GM23248 (cell line): Measurements from ENCODE around the gene RNASE11. TPM values are rescaled to one million over a fixed set of nuclear protein-coding genes. Genes with fewer than 3 reads are reported as not detected.

ENCODE experiments used
- DNase-seq: peaks from one replicate; pipeline ENCODE4 v3.0.0-alpha.2; 2015
- H2AFZ ChIP-seq: fragments of 200-600 bp; sonication (generic); 2 replicates; pipeline ENCODE4 v1.6.1; 2016; ENCODE audit warnings: antibody characterized with exemption
- H3F3A ChIP-seq: fragments of 200-600 bp; sonication (generic); 2 replicates; pipeline ENCODE4 v1.6.1; 2016; ENCODE audit warnings: mild to moderate bottlenecking, antibody characterized with exemption, mixed run types; ENCODE audit not compliant: insufficient read depth
- H3K27ac ChIP-seq: fragments of 200-600 bp; sonication (generic); 2 replicates; pipeline ENCODE4 v1.5.1; 2016; ENCODE audit warnings: mild to moderate bottlenecking
- H3K27me3 ChIP-seq: fragments of 200-600 bp; sonication (generic); replicated peaks from 2 replicates; pipeline ENCODE4 v1.6.1; 2016; ENCODE audit warnings: mild to moderate bottlenecking; ENCODE audit not compliant: insufficient read depth
- H3K36me3 ChIP-seq: fragments of 200-600 bp; sonication (generic); 2 replicates; pipeline ENCODE4 v1.6.1; 2016; ENCODE audit warnings: low read depth, mild to moderate bottlenecking
- H3K4me1 ChIP-seq: fragments of 200-600 bp; sonication (generic); 2 replicates; pipeline ENCODE4 v1.6.1; 2016; ENCODE audit warnings: mild to moderate bottlenecking; ENCODE audit not compliant: insufficient read depth
- H3K4me2 ChIP-seq: fragments of 200-600 bp; sonication (generic); one replicate; pipeline ENCODE4 v1.6.1; 2016; ENCODE audit warnings: mild to moderate bottlenecking; ENCODE audit not compliant: unreplicated experiment
- H3K4me3 ChIP-seq: fragments of 200-600 bp; sonication (generic); 2 replicates; pipeline ENCODE4 v1.5.1; 2016; ENCODE audit warnings: mild to moderate bottlenecking
- H3K79me2 ChIP-seq: fragments of 200-600 bp; sonication (generic); 2 replicates; pipeline ENCODE4 v1.6.1; 2016; ENCODE audit warnings: mild to moderate bottlenecking; ENCODE audit not compliant: insufficient read depth
- H3K9ac ChIP-seq: fragments of 200-600 bp; sonication (generic); 2 replicates; pipeline ENCODE4 v1.6.1; 2016; ENCODE audit warnings: mild to moderate bottlenecking
- H3K9me2 ChIP-seq: fragments of 200-600 bp; sonication (generic); 2 replicates; pipeline ENCODE4 v1.6.1; 2016; ENCODE audit warnings: mixed run types, mild to moderate bottlenecking, moderate library complexity; ENCODE audit not compliant: insufficient read depth
- H3K9me3 ChIP-seq: fragments of 200-600 bp; sonication (generic); one replicate; pipeline ENCODE4 v1.6.1; 2017; ENCODE audit warnings: low read depth
- H4K20me1 ChIP-seq: fragments of 200-600 bp; sonication (generic); 2 replicates; pipeline ENCODE4 v1.6.0; 2016; ENCODE audit not compliant: insufficient read depth
- EZH2 ChIP-seq: fragments of 200-600 bp; sonication (generic); IDR thresholded peaks from 2 replicates; pipeline ENCODE4 v1.6.1; 2018; ENCODE audit warnings: antibody characterized with exemption, mild to moderate bottlenecking; ENCODE audit not compliant: insufficient read depth, poor library complexity, severe bottlenecking
- EZH2phosphoT487 ChIP-seq: fragments of 200-600 bp; sonication (generic); IDR thresholded peaks from 2 replicates; pipeline ENCODE4 v1.6.1; 2018; ENCODE audit warnings: antibody characterized with exemption, moderate library complexity, mild to moderate bottlenecking, low read depth; ENCODE audit not compliant: insufficient read depth
- WGBS, 2 experiments: methylation state at CpG; one replicate each; pipeline ENCODE4 v1.1.6; 2015 to 2017; ENCODE audit warnings: low lambda C conversion rate in 2 of 2, low coverage in 1 of 2; ENCODE audit errors: missing lambda C conversion rate in 2 of 2; 5-methylcytosine and 5-hydroxymethylcytosine counted together
- in situ Hi-C: fragments of 300-500 bp; cut with MboI; formaldehyde crosslinking; loops from 2 replicates; pipeline ENCODE4 v1.15.0; 2020
- polyA plus RNA-seq: library from polyadenylated mRNA; unstranded; fragments of >200 nt; fragmentation: Nextera tagmentation; extraction: Ambion mirVana; gene quantifications from 2 replicates; pipeline ENCODE4 v1.2.1, GENCODE V29; 2016
- total RNA-seq: library from RNA; depleted of rRNA; stranded (reverse); fragments of >200 nt; shearing (Covaris generic); gene quantifications from 2 replicates; pipeline ENCODE4 v1.2.3, GENCODE V29; 2014

The RNASE11 gene
- total and polyA plus RNA-seq, 2 experiments from 2014 or later = not detected

DNA sequence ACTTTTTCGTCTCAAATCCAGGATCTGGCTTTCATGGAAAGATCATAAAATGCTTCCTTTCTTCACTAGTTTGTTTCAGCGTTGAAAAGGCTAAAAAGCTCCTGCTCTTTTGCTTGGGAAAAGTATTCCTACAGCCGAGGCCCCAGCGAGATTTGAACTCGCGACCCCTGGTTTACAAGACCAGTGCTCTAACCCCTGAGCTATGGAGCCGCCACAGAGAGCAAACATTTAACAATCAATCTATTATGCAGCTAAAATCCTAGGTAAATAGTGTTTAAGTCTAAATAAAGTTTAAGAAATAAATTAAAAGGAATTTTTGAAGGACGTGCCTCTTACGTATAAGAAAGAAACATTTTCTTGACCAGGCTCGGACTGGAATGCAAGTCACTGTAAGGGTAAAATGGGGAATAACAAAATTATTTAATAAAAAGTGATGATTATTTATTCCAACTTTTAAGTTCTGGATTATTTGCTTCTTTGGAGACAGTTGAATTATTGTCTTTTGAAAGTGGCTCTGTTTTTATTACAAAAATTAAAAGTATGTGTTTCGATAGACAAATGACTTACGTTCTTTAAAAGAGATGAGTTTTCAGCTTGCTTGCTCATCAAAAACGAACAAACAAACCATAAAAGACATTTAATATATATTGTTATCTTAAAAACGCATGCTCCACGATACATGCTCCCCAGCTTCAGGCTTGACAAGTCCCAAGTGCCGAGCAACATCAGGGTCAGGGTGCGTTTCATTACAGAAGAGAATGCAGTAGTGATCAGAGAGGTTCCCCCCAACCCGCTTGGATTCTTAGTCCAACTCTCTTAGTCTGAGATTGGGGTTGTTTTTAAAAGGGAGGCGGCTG, 43.5 kb upstream of the RNASE11 start:
- Histone ChIP-seq H3F3A (peaks cover 39% of the 10 kb centered on the region), H3K9ac (peak overlapping the region; percentile 35; the same call in 1 of the 2 replicates), H3K4me3 (peak overlapping the region; percentile 65), H3K27ac (no peak overlapping the region), H3K27me3 (peaks cover 7% of the 10 kb centered on the region; the same call in 1 of the 2 replicates), H2AFZ (peak overlapping the region; percentile 47; the same call in 1 of the 2 replicates), H4K20me1 (no peaks in the 10 kb centered on the region), H3K4me1 (peaks cover 9% of the 10 kb centered on the region), H3K4me2 (peak overlapping the region; percentile 85), H3K9me3 (no peaks in the 10 kb centered on the region), H3K79me2 (no peaks in the 10 kb centered on the region), H3K36me3 (no peaks in the 10 kb centered on the region), H3K9me2 (no peaks in the 10 kb centered on the region)
- peak; percentile 61 for DNase-seq
- 1% methylated on average over 19 of the region's 19 CpGs for WGBS, 2 experiments
- in situ Hi-C loops = no loop called here
- TF ChIP-seq EZH2phosphoT487 (no peak), EZH2 (no peak)

DNA sequence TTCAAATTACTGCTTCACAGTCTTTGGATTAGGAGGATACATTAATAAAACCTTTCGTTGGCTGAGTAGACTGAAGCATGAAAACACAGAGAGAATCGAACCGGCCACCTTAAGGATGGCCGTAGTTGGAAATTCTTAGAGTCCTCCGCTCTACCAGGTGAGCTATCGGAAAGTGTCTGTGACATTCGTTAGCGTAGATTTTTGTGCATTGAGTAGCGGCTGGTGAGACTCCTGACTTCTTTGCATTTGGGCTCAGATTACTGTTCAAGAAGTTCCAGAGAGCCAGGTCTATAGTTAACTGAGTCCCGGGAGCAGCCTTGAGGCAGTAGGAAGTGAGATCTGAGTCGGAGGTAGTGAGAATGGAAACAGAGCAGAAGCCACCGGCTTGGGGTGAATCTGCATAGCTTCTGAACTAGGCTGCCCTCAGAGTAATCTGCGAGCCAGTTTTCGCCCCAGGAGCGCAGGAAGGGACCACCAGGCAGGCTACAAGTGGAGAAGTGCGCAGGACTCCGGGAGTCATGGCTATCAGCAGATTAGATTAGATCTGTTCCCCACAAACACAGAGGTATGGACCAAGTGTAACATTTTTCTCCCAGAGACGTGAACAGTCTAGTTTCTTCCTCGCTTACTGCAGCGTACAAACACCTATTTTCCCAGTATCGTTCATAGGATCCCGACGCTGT, 42.7 kb upstream of the RNASE11 start:
- H3K9me3 ChIP-seq = no peaks in the 10 kb centered on the region
- H3K4me2 ChIP-seq = peak overlapping the region; percentile 85
- no peak overlapping the region for H3K27ac ChIP-seq
- H3K4me3 ChIP-seq = peak overlapping the region; percentile 65
- peak overlapping the region; percentile 35; the same call in 1 of the 2 replicates for H3K9ac ChIP-seq
- peaks cover 9% of the 10 kb centered on the region for H3K4me1 ChIP-seq
- H3K79me2 ChIP-seq = no peaks in the 10 kb centered on the region
- WGBS, 2 experiments = 4% methylated on average over 23 of the region's 23 CpGs
- TF ChIP-seq EZH2 (no peak), EZH2phosphoT487 (no peak)
- H4K20me1 ChIP-seq = no peaks in the 10 kb centered on the region
- H3F3A ChIP-seq = peaks cover 47% of the 10 kb centered on the region
- peak; percentile 42 for DNase-seq
- peak overlapping the region; percentile 47 for H2AFZ ChIP-seq
- H3K36me3 ChIP-seq = no peaks in the 10 kb centered on the region
- H3K9me2 ChIP-seq = no peaks in the 10 kb centered on the region
- H3K27me3 ChIP-seq = peaks cover 7% of the 10 kb centered on the region; the same call in 1 of the 2 replicates
- in situ Hi-C loops = no loop called here

DNA sequence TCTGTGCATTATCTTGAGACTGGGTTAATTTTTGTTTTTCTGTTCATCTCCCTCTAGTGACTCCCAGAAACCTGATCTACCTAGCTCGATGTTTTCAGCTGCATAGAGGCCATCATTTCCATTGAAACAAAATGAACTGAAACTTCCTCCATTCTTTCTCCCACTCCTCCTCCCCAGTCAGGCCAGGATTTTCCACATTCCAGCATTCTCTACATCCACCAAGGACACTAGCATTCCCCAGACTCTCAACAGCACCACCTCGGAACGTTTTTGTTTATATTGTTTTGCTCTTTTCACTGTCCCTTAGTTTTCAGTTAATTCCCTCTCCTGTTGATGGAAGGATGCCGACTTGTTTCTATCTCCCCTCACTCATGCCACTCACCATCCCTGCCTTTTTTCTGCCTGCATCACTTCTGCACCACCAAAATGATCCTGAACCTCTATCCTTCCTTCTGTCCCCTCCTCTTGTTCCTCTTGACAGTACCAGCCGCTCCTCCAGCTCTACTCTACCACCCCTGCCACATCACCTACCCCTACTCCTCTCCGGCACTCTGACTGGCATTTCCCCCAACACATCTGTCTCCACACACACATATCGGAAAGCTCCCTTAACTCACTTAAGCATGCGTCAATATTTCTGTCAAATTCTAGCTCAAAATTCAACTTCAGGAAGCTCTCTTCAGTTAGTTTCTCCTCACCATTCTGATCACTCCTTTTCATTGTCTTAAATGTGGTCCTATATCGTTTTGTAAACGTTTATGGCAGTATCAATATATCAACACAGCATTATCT, 40.5 kb upstream of the RNASE11 start:
- H3K4me2 ChIP-seq = no peak overlapping the region
- in situ Hi-C loops = no loop called here

More for the DNA sequence above, 40.5 kb upstream of the RNASE11 start:
- no peak for TF ChIP-seq EZH2
- TF ChIP-seq EZH2phosphoT487 = no peak
- H3K27me3 ChIP-seq = peaks cover 7% of the 10 kb centered on the region; the same call in 1 of the 2 replicates
- no peak overlapping the region for H3K9ac ChIP-seq
- H3K4me1 ChIP-seq = peaks cover 11% of the 10 kb centered on the region
- no peaks in the 10 kb centered on the region for H3K36me3 ChIP-seq
- H2AFZ ChIP-seq = no peak overlapping the region
- H3K9me2 ChIP-seq = no peaks in the 10 kb centered on the region
- no peaks in the 10 kb centered on the region for H3K9me3 ChIP-seq
- peaks cover 46% of the 10 kb centered on the region for H3F3A ChIP-seq
- no peak for DNase-seq
- no peak overlapping the region for H3K27ac ChIP-seq
- no peaks in the 10 kb centered on the region for H4K20me1 ChIP-seq
- no peak overlapping the region for H3K4me3 ChIP-seq
- WGBS, 2 experiments = 34 to 35% methylated on average over 10 of the region's 10 CpGs
- no peaks in the 10 kb centered on the region for H3K79me2 ChIP-seq
